PC-9 (cell line): Measurements from ENCODE around the gene SLC13A1.

Source experiments
- CTCF ChIP-seq: fragments of 200-600 bp; sonication (generic); conservative IDR thresholded peaks from 2 replicates; pipeline ENCODE4 v1.6.1; 2017; ENCODE audit warnings: mixed run types, antibody characterized with exemption, mild to moderate bottlenecking, moderate library complexity
- EZH2 ChIP-seq: fragments of 200-600 bp; sonication (generic); IDR thresholded peaks from 2 replicates; pipeline ENCODE4 v1.8.0; 2017; ENCODE audit warnings: antibody characterized with exemption, low read depth

- TF ChIP-seq CTCF (no peak), EZH2 (no peak)
These were observed 17.1 kb upstream of the SLC13A1 start for GRCh38 chr7:123216825-123217224.
